ENCODE measurements around the gene UBTD2. TPM values are rescaled to one million over a fixed set of nuclear protein-coding genes. Genes with fewer than 3 reads are reported as not detected.

Gene UBTD2
- total and polyA plus RNA-seq, 9 donors = 17.0 to 31.5 (median 28.6) TPM

DNA sequence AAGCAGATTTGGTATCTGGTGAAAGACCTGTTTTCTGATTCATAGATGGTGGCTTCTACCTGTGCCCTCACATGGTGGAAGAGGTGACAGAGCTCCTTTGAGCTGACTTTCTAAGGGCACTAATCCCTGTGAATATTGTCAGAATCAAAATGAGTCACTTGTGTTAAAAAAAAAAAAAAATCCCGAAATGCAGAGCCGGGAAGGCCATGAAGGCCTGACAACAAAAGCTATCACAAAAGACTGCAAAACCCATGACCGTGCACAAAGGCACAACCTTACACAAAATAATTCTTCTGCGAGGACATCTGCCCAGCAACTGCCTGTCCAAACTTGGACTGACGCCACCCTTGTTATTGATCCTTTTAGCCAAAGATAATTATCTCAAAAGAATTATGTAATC is 19.6 kb upstream of the UBTD2 start:
- no peaks in the 10 kb centered on the region for H3K4me1 ChIP-seq (ENCODE audit: insufficient read depth)
- no peak overlapping the region for H3K27ac ChIP-seq
- WGBS, 3 donors = 77 to 90% (median 89%) methylated on average over 5 of the region's 5 CpGs
- TF ChIP-seq, protein P1, sequence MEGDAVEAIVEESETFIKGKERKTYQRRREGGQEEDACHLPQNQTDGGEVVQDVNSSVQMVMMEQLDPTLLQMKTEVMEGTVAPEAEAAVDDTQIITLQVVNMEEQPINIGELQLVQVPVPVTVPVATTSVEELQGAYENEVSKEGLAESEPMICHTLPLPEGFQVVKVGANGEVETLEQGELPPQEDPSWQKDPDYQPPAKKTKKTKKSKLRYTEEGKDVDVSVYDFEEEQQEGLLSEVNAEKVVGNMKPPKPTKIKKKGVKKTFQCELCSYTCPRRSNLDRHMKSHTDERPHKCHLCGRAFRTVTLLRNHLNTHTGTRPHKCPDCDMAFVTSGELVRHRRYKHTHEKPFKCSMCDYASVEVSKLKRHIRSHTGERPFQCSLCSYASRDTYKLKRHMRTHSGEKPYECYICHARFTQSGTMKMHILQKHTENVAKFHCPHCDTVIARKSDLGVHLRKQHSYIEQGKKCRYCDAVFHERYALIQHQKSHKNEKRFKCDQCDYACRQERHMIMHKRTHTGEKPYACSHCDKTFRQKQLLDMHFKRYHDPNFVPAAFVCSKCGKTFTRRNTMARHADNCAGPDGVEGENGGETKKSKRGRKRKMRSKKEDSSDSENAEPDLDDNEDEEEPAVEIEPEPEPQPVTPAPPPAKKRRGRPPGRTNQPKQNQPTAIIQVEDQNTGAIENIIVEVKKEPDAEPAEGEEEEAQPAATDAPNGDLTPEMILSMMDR (IDR thresholded peaks at IDR 0.05) = no peak
- intact Hi-C loops (cut with DNase I) = no loop called here
- H3K9me3 ChIP-seq = no peaks in the 10 kb centered on the region
- no peak for DNase-seq
- no peaks in the 10 kb centered on the region for H3K27me3 ChIP-seq
- H3K36me3 ChIP-seq = no peaks in the 10 kb centered on the region
- H3K4me3 ChIP-seq = no peak overlapping the region

DNA sequence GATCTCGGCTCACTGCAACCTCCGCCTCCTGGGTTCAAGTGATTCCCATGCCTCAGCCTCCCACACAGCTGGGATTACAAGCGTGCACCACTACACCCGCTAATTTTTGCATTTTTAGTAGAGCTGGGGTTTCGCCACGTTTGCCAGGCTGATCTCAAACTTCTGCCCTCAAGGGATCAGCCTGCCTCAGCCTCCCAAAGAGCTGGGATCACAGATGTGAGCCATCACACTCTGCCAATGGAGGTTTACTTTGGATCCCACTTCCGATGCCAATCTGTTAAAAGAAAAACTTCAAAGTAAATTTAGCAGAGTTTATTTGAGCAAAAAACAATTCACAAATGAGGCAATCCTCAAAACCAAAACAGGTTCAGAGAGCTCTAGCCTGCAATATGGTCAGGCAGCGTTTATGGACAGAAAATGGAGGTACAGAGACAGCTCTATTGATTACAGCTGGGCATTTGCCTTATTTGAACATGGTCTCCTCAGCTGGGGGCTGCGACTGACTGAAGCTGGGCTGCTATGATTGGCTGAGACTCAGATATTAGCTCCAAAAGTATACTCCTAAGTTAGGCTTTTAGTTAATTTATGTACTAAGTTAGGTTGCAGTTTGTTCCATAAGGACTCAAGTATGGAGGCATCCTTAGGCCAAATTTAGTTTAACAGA is 18.6 kb upstream of the UBTD2 start:
- no peaks in the 10 kb centered on the region for H3K27me3 ChIP-seq
- no peak overlapping the region for H3K4me3 ChIP-seq
- H3K9me3 ChIP-seq = no peaks in the 10 kb centered on the region
- H3K4me1 ChIP-seq (ENCODE audit: insufficient read depth) = no peaks in the 10 kb centered on the region
- TF ChIP-seq, protein P1 (IDR thresholded peaks at IDR 0.05) = no peak
- TF ChIP-seq POLR2A (IDR thresholded peaks at IDR 0.05) (no peak), EP300 (IDR thresholded peaks at IDR 0.05) (no peak)
- WGBS, 3 donors = 49 to 50% (median 50%) methylated on average over 9 of the region's 9 CpGs
- no peaks in the 10 kb centered on the region for H3K36me3 ChIP-seq
- DNase-seq = no peak
- intact Hi-C loops (cut with DNase I) = no loop called here
- H3K27ac ChIP-seq = no peak overlapping the region

DNA sequence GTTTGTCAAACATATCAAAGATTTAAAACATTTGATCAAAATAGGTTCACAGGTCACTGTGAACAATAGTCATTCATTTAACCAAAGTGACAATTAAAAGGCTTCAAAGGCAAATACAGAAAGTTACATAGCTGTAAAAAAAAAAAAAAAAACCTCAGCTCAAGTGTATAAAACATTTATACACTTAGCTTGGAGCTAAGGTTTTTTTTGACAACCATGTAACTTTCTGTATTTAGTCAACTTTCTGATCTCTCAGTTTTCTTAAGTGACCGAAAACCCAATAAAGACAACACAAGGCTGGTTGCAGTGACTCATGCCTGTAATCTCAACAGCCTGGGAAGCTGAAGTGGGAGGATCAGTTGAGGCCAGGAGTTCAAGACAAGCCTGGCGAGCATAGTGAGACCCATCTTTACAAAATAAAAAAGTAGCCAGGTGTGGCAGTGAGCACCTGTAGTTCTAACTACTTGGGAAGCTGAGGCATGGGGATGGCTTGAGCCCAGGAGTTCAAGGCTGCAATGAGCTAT is 16.4 kb upstream of the UBTD2 start:
- intact Hi-C loops (cut with DNase I) = loop anchor here in 2 of 4 donors (10.0 kb wide), 2 partner anchors 195 to 385 kb away; no protein-coding TSS in a partner anchor

DNA sequence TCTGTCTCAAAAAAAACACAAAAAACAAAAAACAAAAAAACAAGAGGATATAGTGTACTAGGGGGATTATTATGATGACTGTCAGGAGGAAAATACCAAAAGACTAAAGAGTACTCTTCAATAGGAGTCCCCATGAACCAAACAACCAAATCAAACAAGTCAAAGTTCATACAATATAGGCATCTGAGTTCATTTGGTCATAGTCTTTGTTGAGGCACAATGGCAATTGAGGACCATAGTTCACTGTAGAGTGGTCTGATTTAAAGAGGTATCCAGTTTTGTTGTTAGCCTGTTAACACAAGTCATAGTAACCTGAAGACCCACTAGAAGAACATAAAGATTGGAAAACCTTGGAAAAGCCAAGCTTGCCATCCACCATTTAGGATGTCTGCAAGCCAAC is 11.3 kb upstream of the UBTD2 start:
- intact Hi-C loops (cut with DNase I) = loop anchor here in 3 of 4 donors (5.0 to 10.0 kb wide), 3 partner anchors 188 to 380 kb away; no protein-coding TSS in a partner anchor
- no peak overlapping the region for H3K27ac ChIP-seq
- no peaks in the 10 kb centered on the region for H3K36me3 ChIP-seq
- no peaks in the 10 kb centered on the region for H3K4me1 ChIP-seq (ENCODE audit: insufficient read depth)
- no peak for DNase-seq
- no peaks in the 10 kb centered on the region for H3K27me3 ChIP-seq
- TF ChIP-seq EP300 (IDR thresholded peaks at IDR 0.05) = no peak
- TF ChIP-seq, protein P1 (IDR thresholded peaks at IDR 0.05) = no peak
- TF ChIP-seq POLR2A (IDR thresholded peaks at IDR 0.05) = no peak
- H3K4me3 ChIP-seq = no peak overlapping the region
- no peaks in the 10 kb centered on the region for H3K9me3 ChIP-seq

More for the DNA sequence above, 16.4 kb upstream of the UBTD2 start:
- Histone ChIP-seq H3K9me3 (no peaks in the 10 kb centered on the region), H3K4me1 (ENCODE audit: insufficient read depth) (no peaks in the 10 kb centered on the region), H3K27ac (no peak overlapping the region), H3K4me3 (no peak overlapping the region), H3K36me3 (no peaks in the 10 kb centered on the region), H3K27me3 (no peaks in the 10 kb centered on the region)
- TF ChIP-seq EP300 (IDR thresholded peaks at IDR 0.05) (no peak), POLR2A (IDR thresholded peaks at IDR 0.05) (no peak)
- TF ChIP-seq, protein P1 (IDR thresholded peaks at IDR 0.05) = no peak
- WGBS, 3 donors = 29 to 38% (median 33%) methylated on average over 2 of the region's 2 CpGs
- DNase-seq = no peak
